ENCODE results near the gene C13orf46. TPM values are rescaled to one million over a fixed set of nuclear protein-coding genes. Genes with fewer than 3 reads are reported as not detected.

C13orf46 gene
- polyA plus RNA-seq, 2 of the 4 experiments (the other 2 are of a cell fraction): 0.05 to 0.13 TPM

- DNase-seq (ENCODE audit: low read depth in 1 of 2, low spot score in 1 of 2) (no peak), FAIRE-seq (no peak), ATAC-seq (no peak)
- Histone ChIP-seq H3K4me3 (no peak overlapping the region), H3K27ac (no peak overlapping the region), H3K4me1 (no peaks in the 10 kb centered on the region), H3K4me2 (no peak overlapping the region), H3K9me3 (no peaks in the 10 kb centered on the region)
- TF ChIP-seq GATA3 (IDR thresholded peaks at IDR 0.05; ENCODE audit: borderline replicate concordance) (no peak), RAD21 (conservative IDR thresholded peaks at IDR 0.05 in 1 of 2, IDR thresholded peaks at IDR 0.05 in 1 of 2) (no peak), MAZ (IDR thresholded peaks at IDR 0.05; ENCODE audit: borderline replicate concordance, low read depth, low read length) (no peak), BCL3 (IDR thresholded peaks at IDR 0.05) (no peak), SREBF2 (IDR thresholded peaks at IDR 0.05) (no peak), BHLHE40 (IDR thresholded peaks at IDR 0.05; ENCODE audit: low read depth, low read length) (no peak), KDM1A (IDR thresholded peaks at IDR 0.05; ENCODE audit: low read depth) (no peak), CTCF (IDR thresholded peaks at IDR 0.05) (no peak), KDM5A (IDR thresholded peaks at IDR 0.05) (no peak), USF2 (IDR thresholded peaks at IDR 0.05) (no peak), ZC3H11A (IDR thresholded peaks at IDR 0.05) (no peak), ZFP36 (IDR thresholded peaks at IDR 0.05; ENCODE audit: borderline replicate concordance, partially characterized antibody) (no peak), HOXB5 (CRISPR knock-in tag; IDR thresholded peaks at IDR 0.05) (no peak), RFX5 (IDR thresholded peaks at IDR 0.05) (no peak), HOXB13 (CRISPR knock-in tag; IDR thresholded peaks at IDR 0.05; ENCODE audit: low read depth) (no peak), ESRRA (IDR thresholded peaks at IDR 0.05; ENCODE audit: borderline replicate concordance, low read length) (no peak), RNF2 (IDR thresholded peaks at IDR 0.05; ENCODE audit: borderline replicate concordance, low read depth) (no peak)
- WGBS (ENCODE audit: missing lambda C conversion rate): 76% methylated on average over 6 of the region's 9 CpGs
- CTCF ChIA-PET: no interaction called here
- POLR2A ChIA-PET: no interaction called here
These were observed 6.6 kb downstream of the C13orf46 start for GRCh38 chr13:113967206-113967720.

GRCh38 chr13:113965968-113966884 lies 7.7 kb downstream of the C13orf46 start:
- H3K4me2 ChIP-seq: no peak overlapping the region
- CTCF ChIA-PET: no interaction called here
- no peaks in the 10 kb centered on the region for H3K4me1 ChIP-seq
- WGBS (ENCODE audit: missing lambda C conversion rate): 90% methylated on average over 5 of the region's 5 CpGs
- DNase-seq (ENCODE audit: low read depth in 1 of 2, low spot score in 1 of 2) (no peak), FAIRE-seq (no peak), ATAC-seq (no peak)
- no peak overlapping the region for H3K27ac ChIP-seq
- POLR2A ChIA-PET: no interaction called here
- H3K9me3 ChIP-seq: no peaks in the 10 kb centered on the region
- no peak overlapping the region for H3K4me3 ChIP-seq
- no peak for TF ChIP-seq HOXA7 (CRISPR knock-in tag; IDR thresholded peaks at IDR 0.05)
- no peak for TF ChIP-seq ZSCAN20 (CRISPR knock-in tag; IDR thresholded peaks at IDR 0.05)
- TF ChIP-seq FOSL2 (IDR thresholded peaks at IDR 0.05): no peak
- no peak for TF ChIP-seq FOSL2 (CRISPR knock-in tag; IDR thresholded peaks at IDR 0.05)
- TF ChIP-seq CHD4 (IDR thresholded peaks at IDR 0.05; ENCODE audit: borderline replicate concordance): no peak
- TF ChIP-seq MYC (IDR thresholded peaks at IDR 0.05; ENCODE audit: borderline replicate concordance, low read length): no peak
- no peak for TF ChIP-seq CBX8 (IDR thresholded peaks at IDR 0.05)
- no peak for TF ChIP-seq RARB (CRISPR knock-in tag; IDR thresholded peaks at IDR 0.05)
- no peak for TF ChIP-seq HDAC2 (IDR thresholded peaks at IDR 0.05)
- TF ChIP-seq NFE2L2 (conservative IDR thresholded peaks at IDR 0.05; ENCODE audit: low read length): no peak
- TF ChIP-seq USF2 (IDR thresholded peaks at IDR 0.05): no peak
- no peak for TF ChIP-seq NPAS2 (CRISPR knock-in tag; IDR thresholded peaks at IDR 0.05; ENCODE audit: borderline replicate concordance)
- TF ChIP-seq RCOR1 (IDR thresholded peaks at IDR 0.05; ENCODE audit: low read depth, low read length): no peak
- TF ChIP-seq ZFP36 (IDR thresholded peaks at IDR 0.05; ENCODE audit: borderline replicate concordance, partially characterized antibody): no peak
- TF ChIP-seq HEYL (CRISPR knock-in tag; IDR thresholded peaks at IDR 0.05): no peak
- no peak for TF ChIP-seq ATOH8 (CRISPR knock-in tag; IDR thresholded peaks at IDR 0.05; ENCODE audit: low read depth)
